Kidney epithelial cell (primary cell): Measurements from ENCODE around the gene OSBPL2. TPM values are rescaled to one million over a fixed set of nuclear protein-coding genes. Genes with fewer than 3 reads are reported as not detected.

Source experiments
- DNase-seq: peaks from one replicate; pipeline ENCODE4 v3.0.0-alpha.2; 2010; ENCODE audit warnings: low read depth
- H3K27me3 ChIP-seq: 2 replicates; pipeline ENCODE4 v1.6.0; 2011; ENCODE audit warnings: low read length; ENCODE audit not compliant: control insufficient read depth, insufficient read depth
- H3K36me3 ChIP-seq: 2 replicates; pipeline ENCODE4 v1.5.1; 2011; ENCODE audit warnings: low read length; ENCODE audit not compliant: control insufficient read depth, insufficient read depth
- H3K4me3 ChIP-seq: 2 replicates; pipeline ENCODE4 v1.5.1; 2011; ENCODE audit warnings: low read depth, mild to moderate bottlenecking, control low read depth, low read length
- total RNA-seq: library from RNA; depleted of rRNA; stranded (reverse); fragments of >200 nt; gene quantifications from 2 replicates; pipeline ENCODE4 v1.2.3, GENCODE V29; 2015
- TF ChIP-seq, protein P1 (sequence below): IDR thresholded peaks from 2 replicates; pipeline ENCODE4 v1.5.1; 2011; ENCODE audit warnings: mild to moderate bottlenecking, moderate library complexity, low read length, control low read depth, inconsistent platforms; ENCODE audit not compliant: insufficient read depth, poor library complexity, severe bottlenecking

Gene OSBPL2
- total RNA-seq, 1 donor from 2014 or later, result 26.5 TPM

DNA sequence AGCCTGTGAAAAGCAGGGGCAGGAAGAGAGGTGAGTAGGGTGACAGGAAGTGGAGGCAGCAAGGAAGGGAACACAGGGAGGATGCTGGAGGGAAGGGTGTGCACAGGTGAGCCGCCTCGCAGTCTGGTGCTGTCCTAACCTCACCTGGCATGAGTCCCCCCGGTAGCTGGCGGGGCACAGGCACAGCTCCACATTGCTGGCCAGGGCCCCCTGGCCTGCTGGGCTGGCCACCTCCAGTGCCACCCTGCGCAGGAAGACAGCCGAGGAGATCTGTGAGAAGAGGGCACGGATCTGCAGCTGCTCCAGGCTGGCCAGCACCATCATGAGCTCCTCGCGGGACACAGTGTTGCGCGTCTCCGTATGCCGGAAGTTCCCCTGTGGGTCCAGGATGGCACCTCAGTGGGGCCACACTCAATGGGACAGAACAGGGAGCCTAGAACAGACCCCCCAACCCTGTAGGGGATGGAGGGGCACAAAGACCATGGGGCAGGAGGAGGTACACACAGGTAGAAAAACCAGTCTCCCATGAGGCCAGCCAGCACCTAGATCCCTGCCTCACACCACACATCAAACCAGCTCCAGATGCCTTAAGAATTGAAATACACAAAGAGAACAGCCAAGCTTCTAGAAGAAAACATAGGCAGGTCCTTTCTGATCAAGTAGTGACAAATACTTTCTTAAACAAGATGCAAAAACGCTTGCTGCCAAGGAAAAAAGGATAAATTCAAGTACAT lies 87.0 kb downstream of the OSBPL2 start:
- H3K27me3 ChIP-seq, result no peaks in the 10 kb centered on the region
- TF ChIP-seq, protein P1, sequence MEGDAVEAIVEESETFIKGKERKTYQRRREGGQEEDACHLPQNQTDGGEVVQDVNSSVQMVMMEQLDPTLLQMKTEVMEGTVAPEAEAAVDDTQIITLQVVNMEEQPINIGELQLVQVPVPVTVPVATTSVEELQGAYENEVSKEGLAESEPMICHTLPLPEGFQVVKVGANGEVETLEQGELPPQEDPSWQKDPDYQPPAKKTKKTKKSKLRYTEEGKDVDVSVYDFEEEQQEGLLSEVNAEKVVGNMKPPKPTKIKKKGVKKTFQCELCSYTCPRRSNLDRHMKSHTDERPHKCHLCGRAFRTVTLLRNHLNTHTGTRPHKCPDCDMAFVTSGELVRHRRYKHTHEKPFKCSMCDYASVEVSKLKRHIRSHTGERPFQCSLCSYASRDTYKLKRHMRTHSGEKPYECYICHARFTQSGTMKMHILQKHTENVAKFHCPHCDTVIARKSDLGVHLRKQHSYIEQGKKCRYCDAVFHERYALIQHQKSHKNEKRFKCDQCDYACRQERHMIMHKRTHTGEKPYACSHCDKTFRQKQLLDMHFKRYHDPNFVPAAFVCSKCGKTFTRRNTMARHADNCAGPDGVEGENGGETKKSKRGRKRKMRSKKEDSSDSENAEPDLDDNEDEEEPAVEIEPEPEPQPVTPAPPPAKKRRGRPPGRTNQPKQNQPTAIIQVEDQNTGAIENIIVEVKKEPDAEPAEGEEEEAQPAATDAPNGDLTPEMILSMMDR, result no peak
- no peak for DNase-seq

DNA sequence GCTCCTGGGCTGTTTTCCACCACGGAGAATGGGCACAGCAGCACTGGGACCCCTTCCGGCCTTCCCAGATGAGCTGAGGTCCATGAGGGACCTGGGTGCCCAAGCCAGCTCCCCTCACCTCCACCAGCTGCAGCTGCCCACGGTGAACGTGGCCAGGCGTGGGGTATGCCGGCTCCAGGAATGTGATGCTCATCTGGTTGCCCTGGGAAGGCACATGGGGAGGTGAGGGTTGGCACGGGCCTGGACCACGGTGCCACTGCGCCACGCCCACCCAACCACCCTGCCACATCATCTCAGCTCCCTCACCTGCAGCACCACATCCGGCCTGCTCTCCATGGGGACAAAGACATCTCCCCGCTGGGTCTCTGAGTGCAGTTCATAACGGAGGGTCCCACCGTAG lies 88.2 kb downstream of the OSBPL2 start:
- no peaks in the 10 kb centered on the region for H3K27me3 ChIP-seq
- no peak for DNase-seq
- H3K4me3 ChIP-seq, result no peak overlapping the region
- TF ChIP-seq, protein P1, result no peak
- H3K36me3 ChIP-seq, result peaks cover 17% of the 10 kb centered on the region

More for the DNA sequence above, 87.0 kb downstream of the OSBPL2 start:
- Histone ChIP-seq H3K4me3 (no peak overlapping the region), H3K36me3 (peaks cover 18% of the 10 kb centered on the region)

DNA sequence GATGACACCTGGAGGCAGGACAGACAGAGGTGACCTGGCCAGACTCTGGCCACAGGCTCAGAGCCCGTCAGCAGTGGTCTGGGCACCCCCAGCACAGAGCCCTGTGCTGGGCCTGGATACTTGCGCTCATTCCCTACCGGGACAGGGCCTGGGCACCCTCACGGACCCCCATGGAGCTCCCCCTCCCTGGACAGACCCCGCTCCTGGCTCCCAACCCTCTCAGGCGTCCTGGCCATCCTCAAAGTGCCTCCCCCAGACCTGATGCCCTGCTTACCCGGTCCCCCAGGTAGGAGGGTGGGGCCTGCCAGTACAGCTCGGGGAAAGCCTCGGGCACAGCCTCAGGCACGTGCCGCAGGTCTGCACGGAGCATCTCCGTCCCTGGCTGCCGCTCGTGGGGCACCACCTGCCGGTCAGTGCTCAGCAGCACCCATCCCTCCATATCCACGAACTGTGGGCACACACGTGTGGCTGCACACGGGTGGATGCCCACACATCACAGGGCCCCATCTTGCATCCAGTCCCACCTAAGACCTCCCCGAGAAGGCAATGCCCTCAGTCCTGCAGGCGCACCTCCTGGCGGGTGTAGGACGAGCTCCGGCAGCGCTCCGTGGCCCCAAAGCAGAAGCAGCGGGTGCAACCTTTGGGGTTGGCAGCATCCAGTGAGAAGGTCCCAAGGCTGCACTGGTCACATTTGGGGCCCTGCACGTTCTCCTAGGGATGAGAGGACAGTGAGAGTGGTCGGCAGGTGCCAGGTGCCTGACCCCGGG lies 88.8 kb downstream of the OSBPL2 start:
- Histone ChIP-seq H3K27me3 (no peaks in the 10 kb centered on the region), H3K4me3 (no peak overlapping the region), H3K36me3 (peaks cover 15% of the 10 kb centered on the region)
- TF ChIP-seq, protein P1, result no peak
- DNase-seq, result no peak

DNA sequence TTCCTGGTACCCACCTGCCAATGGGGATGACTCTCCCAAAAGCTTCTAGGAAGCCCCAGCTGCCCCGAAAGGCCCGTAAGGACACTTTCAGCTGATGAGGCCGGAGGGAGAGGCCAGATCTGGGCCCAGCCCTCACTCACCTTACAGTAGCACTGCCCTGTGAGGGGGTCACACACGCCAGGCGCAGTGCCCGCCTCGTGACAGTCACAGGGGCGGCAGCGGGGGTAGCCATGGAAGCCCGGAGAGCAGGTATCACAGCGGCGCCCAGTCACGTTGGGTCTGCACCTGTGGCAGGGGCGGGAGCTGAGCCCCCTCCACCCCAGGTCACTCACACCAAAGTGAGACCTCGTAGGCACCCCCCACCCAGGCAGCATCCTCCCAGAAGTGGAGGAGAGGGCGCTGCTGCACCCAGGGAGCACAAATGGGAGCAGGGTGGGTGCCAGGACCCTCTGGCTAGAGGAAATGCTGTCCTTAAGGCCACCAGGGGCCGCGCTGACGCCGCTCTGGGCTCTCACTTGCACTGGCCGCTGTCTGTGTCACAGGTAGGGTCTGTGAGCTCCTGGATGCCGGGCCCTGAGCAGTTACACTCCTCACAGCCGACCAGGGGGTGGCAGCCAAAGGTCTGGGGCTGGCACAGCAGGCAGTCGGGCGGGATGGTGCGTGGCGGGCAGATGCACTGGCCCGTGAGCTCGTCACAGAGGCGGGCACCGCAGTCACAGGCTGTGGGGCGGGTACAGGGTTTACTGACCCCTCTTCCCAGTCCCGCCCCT lies 89.6 kb downstream of the OSBPL2 start:
- Histone ChIP-seq H3K4me3 (no peak overlapping the region), H3K36me3 (peaks cover 14% of the 10 kb centered on the region), H3K27me3 (no peaks in the 10 kb centered on the region)
- DNase-seq, result no peak
- TF ChIP-seq, protein P1, result no peak

DNA sequence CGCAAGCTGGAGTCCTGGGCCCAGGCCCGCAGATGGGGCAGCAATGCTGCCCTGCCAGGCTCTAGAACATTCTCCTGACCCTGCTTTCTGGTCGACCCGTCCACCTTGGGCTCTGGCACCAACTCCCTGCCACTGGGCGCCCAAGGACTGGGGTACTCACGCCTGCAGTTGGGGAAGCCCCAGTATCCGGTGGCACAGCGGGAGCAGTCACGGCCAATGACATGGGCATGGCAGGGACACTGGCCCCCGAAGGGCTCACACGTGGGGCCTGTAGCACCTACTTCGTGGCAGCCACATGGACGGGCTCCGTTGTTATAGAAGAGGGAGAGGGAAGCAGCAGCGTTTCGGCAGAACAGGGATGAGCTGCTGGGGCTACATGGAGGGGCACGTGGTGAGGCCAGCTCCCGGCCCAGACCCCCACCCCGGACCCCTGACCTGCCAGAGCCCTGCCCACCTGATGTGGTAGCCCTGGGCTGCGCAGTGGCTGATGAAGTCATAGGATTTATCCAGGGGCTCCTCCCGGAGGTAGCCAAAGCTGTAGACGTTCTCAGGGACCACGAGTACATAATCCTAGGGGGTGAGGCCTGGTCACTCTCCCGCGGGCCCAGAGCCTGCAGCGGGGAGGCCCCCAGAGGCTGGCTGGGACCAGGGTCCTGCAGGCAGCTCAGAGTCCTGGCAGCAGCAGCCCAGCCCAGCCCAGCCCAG lies 90.5 kb downstream of the OSBPL2 start:
- no peak for DNase-seq
- Histone ChIP-seq H3K4me3 (no peak overlapping the region), H3K36me3 (peaks cover 14% of the 10 kb centered on the region), H3K27me3 (no peaks in the 10 kb centered on the region)
- TF ChIP-seq, protein P1, result no peak
